Activated CD4-positive, alpha-beta T cell treated with anti-CD3 and anti-CD28 coated beads for 36 hours (primary cell): ENCODE data around the gene IGFBP4. TPM values are rescaled to one million over a fixed set of nuclear protein-coding genes. Genes with fewer than 3 reads are reported as not detected.

Source experiments
- ATAC-seq: fragments of 200-7000 bp; cut with Tn5 transposase; one replicate; pipeline ENCODE4 v1.10.0; 2021; ENCODE audit warnings: mild to moderate bottlenecking, moderate library complexity
- CTCF ChIA-PET: fragments of 350-600 bp; sonication (Branson Sonifier 250); formaldehyde crosslinking; loops from one replicate; lab custom pipeline; 2021; ENCODE audit warnings: antibody characterized with exemption; lab: Charles Lee
- POLR2A ChIA-PET: fragments of 350-600 bp; sonication (Branson Sonifier 250); formaldehyde crosslinking; loops from one replicate; lab custom pipeline; 2021; ENCODE audit warnings: antibody characterized with exemption, inconsistent platforms; lab: Charles Lee
- DNase-seq: peaks from one replicate; pipeline ENCODE4 v3.0.0-alpha.2; 2020
- H3K27ac Mint-ChIP-seq: one replicate; pipeline ENCODE4 v1.8.0; 2021; ENCODE audit warnings: mixed read lengths
- H3K27me3 Mint-ChIP-seq: one replicate; pipeline ENCODE4 v1.8.0; 2021; ENCODE audit warnings: mixed read lengths
- H3K36me3 Mint-ChIP-seq: one replicate; pipeline ENCODE4 v1.8.0; 2021; ENCODE audit warnings: low read depth, mixed read lengths
- H3K4me1 Mint-ChIP-seq: one replicate; pipeline ENCODE4 v1.8.0; 2021; ENCODE audit warnings: mixed read lengths
- H3K4me3 Mint-ChIP-seq: one replicate; pipeline ENCODE4 v1.8.0; 2021; ENCODE audit warnings: mild to moderate bottlenecking, moderate library complexity, mixed read lengths
- H3K9me3 Mint-ChIP-seq: one replicate; pipeline ENCODE4 v1.8.0; 2021; ENCODE audit warnings: low read depth, mixed read lengths
- intact Hi-C, 2 experiments: fragments of 100-400 bp; cut with DNase I in 1 of 2; cut with micrococcal nuclease in 1 of 2; formaldehyde crosslinking; loops; one replicate each; pipeline versions ENCODE4 v1.14.2 to v1.15.1; 2022 to 2024; cut with DNase I, micrococcal nuclease
- total RNA-seq, 2 experiments: library from RNA; stranded (reverse); gene quantifications; one replicate each; pipeline ENCODE4 v1.2.3, GENCODE V29; 2021

The IGFBP4 gene
- total RNA-seq, 2 experiments from 2014 or later, result 40.2 to 45.6 TPM

DNA sequence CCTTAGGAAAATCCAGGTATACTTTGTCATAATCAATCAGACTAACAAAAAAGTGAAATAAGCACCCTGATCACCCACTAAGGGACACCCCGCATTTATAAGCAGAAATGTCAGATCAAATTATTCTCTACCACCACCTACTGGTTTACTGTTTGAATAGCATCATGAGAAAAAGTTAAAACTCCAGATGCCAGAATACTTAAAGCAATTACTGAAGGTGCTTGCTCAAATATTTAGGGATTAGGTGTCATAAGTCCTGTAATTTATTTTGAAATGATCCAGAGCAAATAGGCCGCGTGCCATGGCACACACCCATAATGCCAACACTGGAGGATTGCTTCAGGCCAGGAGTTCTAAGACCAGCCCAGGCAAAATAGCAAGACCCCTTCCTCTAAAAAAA lies 27.9 kb upstream of the IGFBP4 start:
- H3K4me1 Mint-ChIP-seq, result peaks cover 24% of the 10 kb centered on the region
- intact Hi-C loops, result loop anchor here (1.0 to 5.0 kb wide), 4 partner anchors 53 to 318 kb away; no protein-coding TSS in a partner anchor
- DNase-seq (no peak), ATAC-seq (no peak)
- ChIA-PET CTCF (interaction anchor here (0.7 to 10.0 kb wide), 23 partner anchors 9 to 197 kb away, joined by 3 to 124 read pairs (median 4); partner anchors contain the start of genes IGFBP4 and WIPF2), POLR2A (interaction anchor here (2.9 kb wide), 1 partner anchor 11 kb away, joined by 15 read pairs; no protein-coding TSS in a partner anchor)
- H3K9me3 Mint-ChIP-seq, result no peaks in the 10 kb centered on the region
- peak overlapping the region; percentile 30 for H3K4me3 Mint-ChIP-seq
- H3K27ac Mint-ChIP-seq, result no peak overlapping the region
- no peaks in the 10 kb centered on the region for H3K27me3 Mint-ChIP-seq
- H3K36me3 Mint-ChIP-seq, result peaks cover 53% of the 10 kb centered on the region

DNA sequence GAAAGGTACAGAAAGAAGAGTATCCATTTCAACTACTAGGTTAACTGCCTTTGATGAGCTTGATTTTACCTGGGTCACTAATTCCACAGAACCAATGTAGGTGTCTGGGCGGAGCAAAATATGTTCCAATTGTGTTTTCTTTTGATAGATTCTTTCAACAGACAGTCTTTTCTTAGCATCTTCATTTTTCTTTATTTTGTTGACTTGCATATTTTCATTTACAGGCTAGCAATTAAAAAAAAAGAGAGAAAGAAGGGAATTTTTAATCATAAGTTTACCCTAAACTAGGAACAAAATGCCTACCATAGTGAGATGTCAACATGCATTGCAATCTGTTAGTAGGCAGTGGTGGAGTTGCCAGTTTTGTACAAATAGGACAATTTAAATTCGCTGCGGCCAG lies 26.6 kb upstream of the IGFBP4 start:
- no peak for DNase-seq
- peak overlapping the region; percentile 86 for H3K4me3 Mint-ChIP-seq
- peaks cover 24% of the 10 kb centered on the region for H3K4me1 Mint-ChIP-seq
- ATAC-seq, result no peak
- H3K27ac Mint-ChIP-seq, result peak overlapping the region; percentile 89
- H3K9me3 Mint-ChIP-seq, result no peaks in the 10 kb centered on the region
- intact Hi-C loops, result loop anchor here in 1 of 2 experiments (1.0 to 5.0 kb wide), 6 partner anchors 27 to 319 kb away; partner anchors contain the start of genes CDC6 and IGFBP4
- H3K36me3 Mint-ChIP-seq, result peaks cover 42% of the 10 kb centered on the region
- POLR2A ChIA-PET, result interaction anchor here (0.7 to 3.0 kb wide), 8 partner anchors 10 to 1251 kb away, joined by 3 to 41 read pairs (median 6); no protein-coding TSS in a partner anchor
- no peaks in the 10 kb centered on the region for H3K27me3 Mint-ChIP-seq
- CTCF ChIA-PET, result interaction anchor here (0.6 to 10.0 kb wide), 19 partner anchors 8 to 640 kb away, joined by 3 to 124 read pairs (median 5); partner anchors contain the start of gene IGFBP4

DNA sequence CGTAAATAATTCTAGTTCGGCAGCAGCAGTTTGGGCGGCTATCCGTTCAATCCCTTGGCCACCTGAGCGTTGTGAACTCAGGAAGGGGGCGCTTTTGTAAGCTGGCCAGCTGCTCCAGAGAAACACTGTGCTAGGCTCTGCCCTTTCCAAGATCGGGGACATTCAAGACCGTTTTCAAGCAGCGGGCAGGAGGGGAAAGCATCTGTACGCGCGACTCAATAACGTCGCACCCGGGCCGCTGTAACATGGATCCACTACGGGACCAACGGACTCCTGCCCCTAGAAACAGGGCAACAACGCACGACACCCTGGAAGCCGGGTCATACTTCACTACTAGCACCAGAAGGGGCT lies 26.0 kb upstream of the IGFBP4 start:
- intact Hi-C loops, result loop anchor here in 1 of 2 experiments (1.0 to 5.0 kb wide), 6 partner anchors 26 to 320 kb away; partner anchors contain the start of genes CDC6 and IGFBP4
- Mint-ChIP-seq H3K27ac (peak overlapping the region; percentile 89), H3K4me1 (peaks cover 24% of the 10 kb centered on the region), H3K36me3 (peaks cover 37% of the 10 kb centered on the region), H3K4me3 (peak overlapping the region; percentile 86), H3K9me3 (no peaks in the 10 kb centered on the region), H3K27me3 (no peaks in the 10 kb centered on the region)
- ChIA-PET POLR2A (interaction anchor here (0.7 to 3.0 kb wide), 19 partner anchors 9 to 1271 kb away, joined by 3 to 41 read pairs (median 4); partner anchors contain the start of genes CASC3, EIF1, IGFBP4 and SMARCE1), CTCF (interaction anchor here (0.6 to 10.0 kb wide), 30 partner anchors 9 to 239 kb away, joined by 3 to 124 read pairs (median 4); partner anchors contain the start of gene IGFBP4)
- DNase-seq (no peak), ATAC-seq (peak; percentile 14)

DNA sequence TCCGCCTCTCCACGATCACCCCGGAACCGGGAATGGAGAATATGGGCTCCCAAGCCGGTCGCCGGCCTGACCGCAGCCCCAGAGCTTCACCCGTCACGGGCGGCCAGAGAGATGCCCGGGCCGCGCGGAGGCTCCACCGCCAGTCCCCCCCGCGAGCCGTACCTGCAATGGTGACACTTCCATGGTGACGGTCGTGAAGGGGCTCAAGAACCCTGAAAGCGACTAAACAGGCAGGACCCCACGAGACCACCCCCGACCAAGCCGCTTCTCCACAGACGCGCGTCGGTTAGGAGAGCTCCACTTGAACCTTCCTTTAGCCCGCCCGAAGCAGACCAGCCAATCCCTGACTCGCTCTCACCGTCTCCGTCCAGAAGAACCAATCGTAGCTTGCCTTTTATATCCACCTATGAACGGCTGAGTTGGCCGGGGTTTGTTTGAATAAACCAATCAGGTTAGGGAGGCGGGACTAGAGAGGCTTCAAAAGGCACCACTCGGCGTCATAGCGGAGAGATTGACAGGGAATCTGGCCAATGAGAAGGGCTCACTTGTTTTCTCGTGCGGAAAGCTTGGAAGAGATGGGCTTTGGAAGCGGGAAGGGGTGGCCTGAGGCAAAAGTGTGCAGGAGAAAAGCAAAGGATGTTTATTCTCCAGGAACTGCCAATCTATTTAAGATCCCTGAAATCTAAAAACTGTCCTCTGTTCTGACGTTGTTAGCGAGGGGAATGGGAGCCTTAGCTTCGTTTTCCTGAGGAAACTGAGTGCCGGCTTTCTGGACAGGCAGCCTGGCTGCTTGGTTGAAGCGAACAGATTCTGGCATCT lies 25.4 kb upstream of the IGFBP4 start, which contains the start of gene TOP2A:
Gene TOP2A, minus strand, starts transcription at position 288 of the 819 bp plus-strand sequence. Its CDS starts 105 bp downstream, at position 183.
- Mint-ChIP-seq H3K4me1 (peaks cover 24% of the 10 kb centered on the region), H3K27me3 (no peaks in the 10 kb centered on the region), H3K4me3 (peak within 1 kb of the TSS; percentile 86), H3K27ac (peak within 1 kb of the TSS; percentile 89), H3K9me3 (no peaks in the 10 kb centered on the region), H3K36me3 (peaks cover 31% of the 10 kb centered on the region)
- DNase-seq (peak; percentile 95), ATAC-seq (peak; percentile 99)
- ChIA-PET CTCF (interaction anchor here (0.5 to 10.0 kb wide), 35 partner anchors 8 to 1611 kb away, joined by 3 to 124 read pairs (median 4); partner anchors contain the start of gene IGFBP4), POLR2A (interaction anchor here (0.6 to 3.0 kb wide), 22 partner anchors 8 to 1271 kb away, joined by 3 to 41 read pairs (median 4); partner anchors contain the start of genes CASC3, EIF1, IGFBP4 and SMARCE1)
- intact Hi-C loops, result loop anchor here (1.0 to 5.0 kb wide), 10 partner anchors 25 to 321 kb away; partner anchors contain the start of genes CASC3 (in 1 of the 2), CDC6 (in 1 of the 2), IGFBP4 (in 1 of the 2) and WIPF2 (in 1 of the 2)

DNA sequence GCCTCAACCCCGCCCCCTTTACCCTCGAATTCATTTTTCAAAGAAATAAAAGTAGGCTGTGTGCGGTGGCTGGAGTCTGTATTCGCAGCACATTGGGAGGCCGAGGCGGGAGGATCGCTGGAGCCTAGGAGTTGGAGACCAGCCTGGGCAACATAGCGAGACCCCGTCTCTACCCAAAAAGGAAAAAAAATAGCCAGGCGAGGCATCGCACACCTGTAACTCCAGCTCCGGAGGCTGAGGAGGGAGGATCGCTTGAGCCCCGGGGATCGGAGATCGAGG lies 24.9 kb upstream of the IGFBP4 start:
- DNase-seq (peak; percentile 40), ATAC-seq (no peak)
- H3K27me3 Mint-ChIP-seq, result no peaks in the 10 kb centered on the region
- peak overlapping the region; percentile 86 for H3K4me3 Mint-ChIP-seq
- intact Hi-C loops, result loop anchor here (1.0 to 5.0 kb wide), 6 partner anchors 114 to 321 kb away; partner anchors contain the start of genes CASC3 (in 1 of the 2) and WIPF2 (in 1 of the 2)
- no peaks in the 10 kb centered on the region for H3K9me3 Mint-ChIP-seq
- ChIA-PET POLR2A (interaction anchor here (0.7 to 3.0 kb wide), 17 partner anchors 8 to 1270 kb away, joined by 3 to 41 read pairs (median 4); partner anchors contain the start of genes EIF1 and IGFBP4), CTCF (interaction anchor here (0.5 to 10.0 kb wide), 23 partner anchors 9 to 1610 kb away, joined by 3 to 124 read pairs (median 5); partner anchors contain the start of gene IGFBP4)
- H3K4me1 Mint-ChIP-seq, result peaks cover 24% of the 10 kb centered on the region
- H3K27ac Mint-ChIP-seq, result peak overlapping the region; percentile 89
- H3K36me3 Mint-ChIP-seq, result peaks cover 27% of the 10 kb centered on the region

DNA sequence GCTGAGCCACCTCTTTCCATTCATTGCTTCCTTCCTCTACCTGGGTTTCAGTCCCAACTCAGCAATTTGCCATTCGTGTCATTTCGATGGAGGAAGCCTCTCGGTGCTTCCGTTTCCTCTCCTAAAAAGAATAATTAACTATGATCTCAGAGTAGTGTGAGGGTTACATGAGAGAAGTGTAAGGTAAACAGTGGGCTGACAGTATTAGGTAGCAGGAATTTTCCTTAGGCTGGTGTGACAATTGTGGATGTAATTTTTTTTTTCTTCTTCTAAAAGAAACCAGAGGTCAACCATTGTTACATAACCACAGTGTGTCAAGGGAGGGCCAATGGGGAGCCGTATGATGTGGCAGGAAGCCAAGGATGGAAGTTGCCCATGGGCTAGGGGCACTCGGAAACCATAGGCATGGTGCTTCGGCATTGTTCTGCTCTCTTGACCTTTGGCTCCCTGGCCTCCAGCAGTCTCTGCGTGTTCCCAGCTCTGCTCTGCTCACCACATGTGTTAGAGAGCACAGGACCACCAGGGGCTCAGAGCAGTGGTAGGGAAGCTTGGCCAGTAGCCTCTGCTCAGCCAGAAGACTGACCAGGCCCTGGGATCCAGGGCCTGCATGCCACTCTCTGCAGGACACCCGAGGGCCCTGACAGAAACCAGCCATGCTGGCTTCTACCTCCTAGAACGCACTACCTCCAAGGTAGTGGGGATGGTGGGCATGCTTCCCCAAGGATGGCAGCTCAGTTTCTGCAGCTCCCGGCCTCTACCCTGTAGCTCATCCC lies 23.5 kb upstream of the IGFBP4 start:
- DNase-seq (peak; percentile 33), ATAC-seq (no peak)
- peak overlapping the region; percentile 66 for H3K27ac Mint-ChIP-seq
- no peaks in the 10 kb centered on the region for H3K27me3 Mint-ChIP-seq
- peak overlapping the region; percentile 29 for H3K4me3 Mint-ChIP-seq
- H3K4me1 Mint-ChIP-seq, result peaks cover 24% of the 10 kb centered on the region
- ChIA-PET CTCF (interaction anchor here (0.5 to 10.0 kb wide), 7 partner anchors 8 to 228 kb away, joined by 3 to 124 read pairs (median 6); partner anchors contain the start of gene SMARCE1), POLR2A (no interaction called here)
- H3K9me3 Mint-ChIP-seq, result no peaks in the 10 kb centered on the region
- peaks cover 17% of the 10 kb centered on the region for H3K36me3 Mint-ChIP-seq
- intact Hi-C loops, result loop anchor here (1.0 to 10.0 kb wide), 6 partner anchors 8 to 322 kb away; no protein-coding TSS in a partner anchor

DNA sequence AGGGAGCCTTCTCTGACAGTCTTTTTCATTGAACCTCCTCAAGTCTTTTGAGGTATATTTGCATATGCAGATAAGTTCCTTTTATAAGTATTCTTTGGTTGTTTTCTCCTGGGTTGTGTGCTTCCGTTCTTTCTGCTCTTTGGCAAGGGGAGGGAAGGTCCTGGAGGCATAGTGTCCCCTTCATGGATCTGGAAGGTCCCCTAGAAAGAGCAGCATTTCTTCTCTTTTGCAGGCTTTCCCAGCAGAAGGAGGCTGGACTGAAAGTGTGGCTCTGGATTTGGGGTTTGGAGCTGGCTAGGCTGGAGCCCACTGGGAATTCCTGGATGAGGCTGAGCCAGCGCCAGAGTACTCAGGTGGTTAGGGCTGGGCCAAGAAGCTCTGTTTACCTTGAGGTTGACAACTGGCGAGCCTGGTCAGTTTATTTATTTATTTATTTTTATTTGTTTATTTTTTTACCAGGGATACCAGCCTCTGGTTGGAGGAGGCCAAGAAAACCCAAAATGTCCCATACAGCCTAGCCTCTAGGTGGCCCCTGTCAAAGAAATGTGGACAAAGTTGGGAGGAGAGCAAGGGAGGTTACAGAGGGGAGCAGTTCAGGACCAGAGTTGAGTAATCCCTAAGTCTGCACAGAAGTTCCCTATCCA lies 20.1 kb upstream of the IGFBP4 start:
- no peaks in the 10 kb centered on the region for H3K9me3 Mint-ChIP-seq
- no peak overlapping the region for H3K27ac Mint-ChIP-seq
- H3K27me3 Mint-ChIP-seq, result no peaks in the 10 kb centered on the region
- ChIA-PET POLR2A (no interaction called here), CTCF (interaction anchor here (0.6 to 3.4 kb wide), 6 partner anchors 10 to 136 kb away, joined by 3 to 18 read pairs (median 4); no protein-coding TSS in a partner anchor)
- peaks cover 43% of the 10 kb centered on the region for H3K4me1 Mint-ChIP-seq
- H3K36me3 Mint-ChIP-seq, result no peaks in the 10 kb centered on the region
- intact Hi-C loops, result loop anchor here in 1 of 2 experiments (10.0 kb wide), 1 partner anchor 52 kb away; no protein-coding TSS in a partner anchor
- ATAC-seq (no peak), DNase-seq (no peak)
- H3K4me3 Mint-ChIP-seq, result no peak overlapping the region

DNA sequence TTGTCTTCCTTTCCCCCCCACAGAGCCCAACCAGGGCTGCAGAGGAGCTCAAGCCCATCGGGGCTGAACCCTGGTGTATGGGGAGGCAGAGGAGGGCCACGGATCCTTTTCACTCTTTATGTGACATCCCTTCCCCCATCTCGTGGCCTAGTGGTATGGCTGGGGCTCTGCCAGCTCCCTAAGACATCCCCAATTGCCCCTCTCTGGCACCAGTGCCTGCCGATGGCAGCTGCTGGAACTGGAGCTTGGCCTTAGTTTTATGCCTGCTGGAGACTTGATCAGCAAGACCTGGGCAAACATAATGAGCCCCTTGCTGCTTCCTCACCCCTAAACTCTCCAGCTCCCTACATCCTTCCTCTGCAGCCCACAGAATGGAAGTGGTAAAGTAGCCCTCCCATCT lies 17.5 kb upstream of the IGFBP4 start:
- ATAC-seq, result peak; percentile 3
- no peaks in the 10 kb centered on the region for H3K9me3 Mint-ChIP-seq
- ChIA-PET POLR2A (interaction anchor here (0.6 to 2.4 kb wide), 4 partner anchors 9 to 124 kb away, joined by 3 to 15 read pairs (median 4); partner anchors contain the start of gene TOP2A), CTCF (interaction anchor here (0.6 to 3.2 kb wide), 12 partner anchors 8 to 1282 kb away, joined by 3 to 11 read pairs (median 3); partner anchors contain the start of gene TOP2A)
- H3K4me1 Mint-ChIP-seq, result peaks cover 31% of the 10 kb centered on the region
- no peak overlapping the region for H3K4me3 Mint-ChIP-seq
- no peak overlapping the region for H3K27ac Mint-ChIP-seq
- DNase-seq, result no peak
- no peaks in the 10 kb centered on the region for H3K36me3 Mint-ChIP-seq
- H3K27me3 Mint-ChIP-seq, result no peaks in the 10 kb centered on the region
- intact Hi-C loops, result loop anchor here in 1 of 2 experiments (10.0 kb wide), 1 partner anchor 49 kb away; no protein-coding TSS in a partner anchor

DNA sequence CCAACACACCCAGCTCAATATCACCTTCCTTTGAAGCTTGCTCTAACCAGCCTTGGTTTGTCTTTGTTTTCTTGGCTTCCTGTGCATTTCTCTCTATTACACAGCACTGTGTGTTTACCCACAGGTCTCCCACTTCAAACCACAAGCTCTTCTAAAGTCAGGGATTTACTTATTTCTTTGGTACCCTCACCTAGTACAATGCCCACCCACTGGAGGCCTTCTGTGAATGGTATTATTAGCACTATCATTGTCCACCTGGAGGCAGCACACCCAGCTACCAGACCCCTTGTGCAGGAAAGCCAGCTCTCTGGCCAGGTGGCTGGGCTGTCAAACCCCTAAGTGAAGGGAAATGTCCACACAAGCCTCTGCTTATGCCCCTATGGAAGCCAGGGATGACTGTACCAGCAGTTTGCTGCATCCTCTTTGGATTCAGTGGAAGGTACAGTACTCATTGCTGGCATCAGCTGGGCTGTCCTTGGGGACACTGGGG lies 16.2 kb upstream of the IGFBP4 start:
- H3K4me1 Mint-ChIP-seq, result peaks cover 31% of the 10 kb centered on the region
- DNase-seq, result no peak
- no peak overlapping the region for H3K4me3 Mint-ChIP-seq
- ATAC-seq, result peak; percentile 90
- H3K36me3 Mint-ChIP-seq, result no peaks in the 10 kb centered on the region
- H3K27me3 Mint-ChIP-seq, result no peaks in the 10 kb centered on the region
- H3K27ac Mint-ChIP-seq, result no peak overlapping the region
- no peaks in the 10 kb centered on the region for H3K9me3 Mint-ChIP-seq
- ChIA-PET POLR2A (interaction anchor here (0.6 to 2.4 kb wide), 3 partner anchors 10 to 220 kb away, joined by 4 to 15 read pairs (median 5); partner anchors contain the start of genes SMARCE1 and TOP2A), CTCF (interaction anchor here (0.6 to 3.2 kb wide), 13 partner anchors 9 to 134 kb away, joined by 3 to 13 read pairs (median 4); partner anchors contain the start of gene TOP2A)
- intact Hi-C loops, result loop anchor here in 1 of 2 experiments (1.0 to 10.0 kb wide), 2 partner anchors 8 to 48 kb away; no protein-coding TSS in a partner anchor
